Suprapubic skin (tissue), 2 donors: ENCODE measurements around the gene E4F1.

Experiments used
- EP300 ChIP-seq: sonication (generic); formaldehyde crosslinking; IDR thresholded peaks from one replicate; pipeline ENCODE4 v1.6.1; 2017; ENCODE audit warnings: antibody characterized with exemption
- POLR2A ChIP-seq, 2 donors: fragments of 450-650 bp; IDR thresholded peaks; one replicate each; pipeline ENCODE4 v1.6.1; 2017; ENCODE audit warnings: antibody characterized with exemption in 2 of 2, mild to moderate bottlenecking in 2 of 2, moderate library complexity in 2 of 2

DNA sequence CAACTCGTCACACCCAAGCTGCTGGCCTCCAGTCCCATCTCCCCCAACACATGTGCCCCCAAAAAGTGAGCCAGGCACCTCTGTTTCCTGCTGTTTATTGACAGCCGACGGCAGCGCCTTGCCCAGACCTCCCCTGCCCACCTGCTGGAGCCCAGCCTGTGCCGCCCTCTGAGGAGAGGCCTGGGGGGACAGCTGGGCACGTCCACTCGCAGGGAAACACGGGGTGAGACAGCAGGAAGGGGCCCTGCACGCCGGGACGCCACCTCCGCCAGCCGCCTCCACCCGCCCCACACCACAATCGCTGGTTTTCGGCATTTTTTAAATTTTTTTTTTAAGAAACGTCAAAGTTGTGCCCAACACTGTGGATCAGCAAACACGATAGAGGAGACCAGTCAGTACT, 46.3 kb upstream of the E4F1 start:
- no peak for TF ChIP-seq EP300
- TF ChIP-seq POLR2A (IDR thresholded peaks at IDR 0.05) = no peak
